Neural progenitor cell (in vitro differentiated cells): ENCODE measurements around the gene MTAP.

ENCODE experiments used
- CTCF ChIP-seq: fragments of 200-600 bp; sonication (generic); IDR thresholded peaks from 2 replicates; pipeline ENCODE4 v1.5.1; 2017; ENCODE audit warnings: antibody characterized with exemption, mild to moderate bottlenecking
- EZH2 ChIP-seq: fragments of 200-600 bp; sonication (generic); IDR thresholded peaks from 2 replicates; pipeline ENCODE4 v1.6.1; 2017; ENCODE audit warnings: antibody characterized with exemption, mild to moderate bottlenecking, moderate library complexity
- EZH2phosphoT487 ChIP-seq: fragments of 200-600 bp; sonication (generic); IDR thresholded peaks from 2 replicates; pipeline ENCODE4 v1.6.1; 2017; ENCODE audit warnings: antibody characterized with exemption

- TF ChIP-seq CTCF, result no peak
- TF ChIP-seq EZH2phosphoT487, result no peak
- TF ChIP-seq EZH2, result no peak
Measured at GRCh38 chr9:21966140-21966851, 163.9 kb downstream of the MTAP start.
